NCI-H2081 (cell line): ENCODE data around the gene PLIN1.

Experiments used
- DNase-seq, 2 experiments: peaks; one replicate each; lab custom pipeline; 2025; lab: John Stamatoyannopoulos, UW

The PLIN1 gene

DNA sequence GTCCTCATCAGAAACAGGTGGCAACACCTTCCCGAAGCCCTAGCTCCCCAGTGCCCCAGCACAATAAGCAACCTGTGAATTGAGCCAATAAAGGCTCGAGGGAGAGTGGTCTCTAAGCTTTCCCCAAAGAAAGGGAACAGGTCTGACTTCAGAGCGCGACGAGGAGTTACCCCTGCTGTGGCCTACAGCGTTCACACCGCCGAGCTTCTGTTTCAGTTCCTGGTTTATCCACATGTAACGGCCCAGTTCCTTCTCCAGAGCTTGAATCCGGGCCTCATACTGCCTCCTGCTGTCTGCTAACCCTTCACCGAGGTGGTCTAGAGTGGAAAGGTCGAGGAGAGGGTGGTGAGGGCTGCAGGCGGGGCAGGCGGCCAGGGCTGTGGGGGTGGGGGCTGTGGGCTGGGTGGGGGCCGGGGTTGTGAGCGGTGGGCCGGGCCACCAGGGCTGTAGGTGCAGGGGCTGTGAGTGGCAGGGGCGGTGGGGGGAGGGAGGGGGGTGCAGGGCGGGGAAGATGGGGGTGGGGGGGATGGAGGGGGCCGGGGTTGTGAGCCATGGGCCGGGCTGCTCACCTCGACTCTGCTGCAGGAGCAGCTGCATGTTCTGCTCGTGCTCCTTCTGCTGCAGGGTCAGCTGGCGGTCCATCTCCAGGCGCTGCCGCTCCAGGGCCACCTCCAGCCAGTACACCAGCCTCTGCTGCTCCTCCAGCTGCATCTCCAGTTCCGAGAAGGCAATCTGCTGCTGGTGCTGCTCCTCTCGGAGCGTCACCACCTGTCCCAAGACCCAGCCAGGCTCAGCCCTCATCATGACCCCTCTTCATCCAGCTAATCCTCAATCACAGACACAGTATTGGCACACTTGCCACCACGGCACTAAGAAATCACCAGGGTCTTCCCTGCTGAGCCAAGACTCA lies 50.1 kb downstream of the PLIN1 start:
- no peak for DNase-seq

DNA sequence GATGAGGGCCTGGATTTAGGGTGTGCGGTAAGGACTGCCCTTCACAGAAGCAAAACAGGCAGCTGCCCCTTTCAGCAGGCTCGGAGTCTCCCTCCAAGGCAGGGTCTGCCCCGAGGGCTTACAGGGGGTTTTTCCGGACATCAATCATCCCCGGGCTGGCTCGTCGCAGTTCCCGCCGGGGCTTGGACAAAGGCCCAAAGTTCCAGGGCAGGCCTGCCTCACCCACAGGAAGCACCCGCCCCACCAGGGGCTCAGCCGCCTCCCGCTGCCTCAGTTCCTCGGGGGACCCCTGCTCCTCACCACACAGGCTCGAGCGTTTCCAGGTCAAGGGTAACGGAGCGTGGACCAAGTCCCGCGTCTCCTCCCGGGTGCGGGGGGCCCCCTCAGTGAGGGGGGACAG lies 50.9 kb downstream of the PLIN1 start:
- no peak for DNase-seq

DNA sequence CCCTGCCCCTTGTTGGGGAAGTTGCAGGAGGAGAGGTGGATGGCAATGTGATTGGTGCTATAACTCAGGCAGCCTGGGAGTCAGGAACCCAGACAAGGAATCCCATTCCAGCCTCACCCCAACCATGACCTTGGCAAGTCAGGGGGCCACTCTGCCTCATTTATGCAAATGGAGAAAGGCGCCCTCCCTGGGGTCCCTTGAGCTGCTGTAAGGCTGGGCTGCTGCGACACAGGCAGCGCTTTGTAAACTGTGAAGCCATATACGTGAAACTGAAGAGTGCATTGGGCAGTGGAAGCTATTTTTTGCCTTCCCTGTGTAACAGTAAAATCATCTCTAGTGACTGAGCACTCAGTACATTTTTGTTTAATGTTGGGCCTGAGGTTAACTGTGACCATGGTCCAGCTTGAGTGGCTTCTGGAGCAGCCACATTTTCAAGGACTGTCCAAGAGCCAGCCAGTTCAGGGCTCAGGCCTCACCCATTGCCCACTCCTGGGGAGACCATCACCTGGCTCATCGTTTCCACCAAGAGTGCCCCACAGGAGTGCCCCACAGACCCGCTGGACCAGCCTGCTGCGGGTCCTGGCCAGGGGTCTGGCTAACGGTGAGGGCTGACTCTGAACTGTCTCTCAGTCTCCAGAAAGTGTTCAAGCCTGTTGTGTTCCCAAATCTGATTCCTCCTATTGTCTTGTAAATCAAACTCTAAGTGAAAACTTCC lies 51.8 kb downstream of the PLIN1 start:
- no peak for DNase-seq

DNA sequence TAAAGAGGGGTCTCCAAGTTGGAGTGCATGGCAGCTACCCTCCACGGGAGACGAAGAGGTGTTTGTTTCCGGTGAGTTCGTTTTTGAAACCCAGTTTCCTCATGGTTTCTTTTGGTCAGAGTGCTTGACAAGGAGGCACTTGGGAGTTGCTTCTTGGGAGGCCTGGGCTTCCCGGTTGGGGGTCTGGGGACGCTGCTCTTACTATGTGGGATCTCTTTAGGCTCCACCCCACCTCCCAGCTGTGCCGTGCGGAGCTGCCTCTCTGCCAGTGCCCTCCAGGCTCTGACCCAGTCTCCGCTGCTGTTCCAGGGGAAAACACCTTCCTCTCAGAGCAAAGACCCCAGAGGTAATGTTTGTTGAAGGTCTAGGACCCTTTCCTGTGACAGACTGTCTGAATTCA lies 53.5 kb downstream of the PLIN1 start:
- no peak for DNase-seq

DNA sequence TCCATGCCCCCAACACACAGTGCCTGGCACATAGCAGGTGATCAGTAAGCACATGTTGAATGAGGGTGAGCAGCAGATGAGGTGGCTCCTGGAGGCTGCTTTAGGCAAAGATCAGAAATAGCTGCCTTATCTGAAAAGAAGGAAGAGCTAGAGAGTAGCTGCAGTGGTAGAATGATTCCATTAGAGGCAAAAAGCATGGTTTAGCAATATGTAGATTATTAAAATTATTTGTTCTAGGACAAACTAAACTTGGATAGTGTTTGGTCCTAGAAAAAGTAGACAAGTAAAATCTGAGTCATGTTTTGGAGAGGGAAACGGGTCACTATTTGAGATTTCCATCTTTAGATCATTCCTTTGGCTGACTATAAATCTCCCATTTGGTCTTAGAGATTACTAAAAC lies 56.0 kb downstream of the PLIN1 start:
- no peak for DNase-seq

DNA sequence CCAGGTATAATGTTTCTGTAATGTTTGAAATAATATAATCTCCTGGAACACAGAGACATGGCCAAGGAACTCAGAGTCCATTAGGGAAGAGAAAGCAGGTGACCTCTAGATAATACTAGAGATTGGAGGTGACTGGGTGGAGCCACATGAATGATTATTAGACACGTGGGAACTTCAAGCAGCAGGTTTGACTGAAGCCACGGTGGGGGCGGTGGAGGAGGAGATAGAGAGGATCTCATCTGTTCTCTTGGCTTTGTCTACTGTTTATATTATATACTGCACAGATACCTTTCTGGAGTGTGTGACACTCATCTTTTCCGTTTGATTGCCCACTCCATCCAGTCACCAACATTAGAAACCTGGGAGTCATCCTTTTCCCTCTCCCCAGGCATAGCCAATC lies 57.6 kb downstream of the PLIN1 start:
- no peak for DNase-seq

DNA sequence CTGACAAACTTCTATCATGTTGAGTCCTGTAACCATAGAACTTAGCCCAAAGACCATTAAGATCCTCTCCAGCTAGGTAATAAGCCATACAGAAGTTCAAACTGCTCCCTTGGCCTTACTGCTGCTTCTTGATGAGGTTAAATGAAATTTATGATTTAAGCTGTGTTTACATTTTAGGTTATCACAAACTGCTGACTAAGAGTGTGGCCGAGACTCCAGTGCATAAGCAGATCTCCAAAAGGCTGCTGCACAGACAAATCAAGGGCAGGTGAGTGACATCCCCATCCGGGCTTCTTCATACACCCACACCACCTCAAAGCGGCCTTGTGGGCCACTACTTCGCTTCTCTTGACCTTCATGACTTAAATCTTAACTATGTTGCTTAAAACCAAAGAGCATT lies 62.9 kb downstream of the PLIN1 start:
- DNase-seq = no peak

DNA sequence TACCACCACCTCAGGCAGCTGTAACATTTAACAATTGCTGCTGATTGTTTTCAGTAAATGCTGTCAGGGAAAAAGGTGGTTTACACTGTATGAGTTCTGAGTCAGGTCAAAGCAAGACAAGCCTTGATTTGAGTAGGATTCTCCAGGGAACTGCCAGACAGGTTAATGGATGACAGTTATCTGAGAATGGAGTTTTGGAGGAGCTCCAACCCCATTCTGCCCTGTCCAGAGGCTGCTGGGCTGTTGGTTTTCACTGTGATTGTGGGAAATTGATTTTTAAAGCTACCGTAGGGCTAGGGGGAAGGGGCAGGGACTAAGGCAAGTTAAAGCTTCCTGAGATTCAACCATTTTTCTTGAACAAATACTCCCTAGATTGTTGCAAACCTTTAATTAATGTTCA lies 64.0 kb downstream of the PLIN1 start:
- no peak for DNase-seq
